Dedifferentiated amniotic fluid mesenchymal stem cell (primary cell): Measurements from ENCODE around the gene RPS19.

Source experiments
- DNase-seq: peaks from one replicate; pipeline ENCODE4 v3.0.0-alpha.2; 2016; ENCODE audit errors: extremely low spot score

RPS19 gene

DNA sequence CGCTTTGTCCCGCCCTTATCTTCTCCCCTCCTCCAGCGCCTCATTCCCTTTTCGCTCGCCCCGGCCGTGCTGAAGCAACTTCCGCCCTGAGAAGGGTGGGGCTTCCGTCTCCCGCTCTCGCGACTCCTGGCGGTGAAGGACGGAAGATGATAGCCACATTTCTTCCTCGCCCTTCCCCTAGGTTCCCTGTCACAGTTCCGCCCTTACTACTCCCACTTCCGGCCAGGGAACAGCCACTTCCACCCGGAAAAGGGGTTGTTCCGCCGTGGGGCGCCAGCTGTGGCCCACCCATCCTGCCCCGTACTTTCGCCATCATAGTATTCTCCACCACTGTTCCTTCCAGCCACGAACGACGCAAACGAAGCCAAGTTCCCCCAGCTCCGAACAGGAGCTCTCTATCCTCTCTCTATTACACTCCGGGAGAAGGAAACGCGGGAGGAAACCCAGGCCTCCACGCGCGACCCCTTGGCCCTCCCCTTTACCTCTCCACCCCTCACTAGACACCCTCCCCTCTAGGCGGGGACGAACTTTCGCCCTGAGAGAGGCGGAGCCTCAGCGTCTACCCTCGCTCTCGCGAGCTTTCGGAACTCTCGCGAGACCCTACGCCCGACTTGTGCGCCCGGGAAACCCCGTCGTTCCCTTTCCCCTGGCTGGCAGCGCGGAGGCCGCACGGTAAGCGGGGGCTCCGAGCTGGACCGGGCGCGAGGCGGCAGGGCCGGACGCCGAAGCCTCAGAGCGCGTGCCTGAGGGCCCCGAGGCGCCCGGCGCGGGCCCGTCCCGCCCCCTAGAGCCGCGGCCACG, at the start of gene RPS19:
Gene RPS19, plus strand, starts transcription at position 638 of the 801 bp plus-strand sequence. CDS start 520 bp downstream, outside the sequence.
- peak; percentile 99 for DNase-seq

DNA sequence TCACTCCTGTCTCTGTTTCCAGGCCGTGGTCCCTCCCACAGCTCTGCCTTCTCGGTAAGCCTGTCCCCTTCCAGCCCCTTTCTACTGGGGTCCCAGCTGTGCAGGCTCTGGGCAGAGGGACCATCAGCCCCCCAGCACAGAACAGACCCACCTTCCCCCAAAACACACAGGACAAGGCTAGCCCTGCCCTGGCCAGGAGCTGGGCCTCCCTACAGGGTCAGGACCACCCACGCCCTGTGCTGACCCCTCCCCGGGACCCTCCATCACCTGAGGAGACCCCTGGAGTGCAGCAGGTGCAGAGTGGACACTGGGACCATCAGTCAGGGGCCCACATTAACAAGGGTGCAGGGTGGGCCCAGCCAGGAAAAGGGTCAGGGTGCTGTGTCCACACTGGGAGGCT, 49.8 kb upstream of the RPS19 start:
- no peak for DNase-seq

DNA sequence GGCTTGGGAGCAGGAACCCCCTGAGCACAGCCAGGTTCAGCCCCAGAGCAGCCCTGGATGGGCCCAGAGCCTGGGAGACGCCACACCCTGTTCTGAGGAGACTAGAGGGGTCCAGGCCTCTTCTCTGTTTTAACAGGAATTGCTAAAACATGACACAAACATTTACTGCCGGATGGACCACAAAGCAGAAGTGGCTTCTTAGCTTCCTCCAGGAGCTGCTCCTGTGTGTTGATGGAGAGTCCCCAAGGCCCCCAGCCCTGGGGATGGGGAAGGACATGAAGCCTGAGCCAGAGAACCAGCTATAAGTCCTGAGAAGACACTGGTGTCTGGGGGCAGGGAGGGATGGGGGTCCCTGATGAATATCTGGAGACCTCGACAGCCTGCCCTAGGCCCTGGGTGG, 49.0 kb upstream of the RPS19 start:
- DNase-seq: no peak

DNA sequence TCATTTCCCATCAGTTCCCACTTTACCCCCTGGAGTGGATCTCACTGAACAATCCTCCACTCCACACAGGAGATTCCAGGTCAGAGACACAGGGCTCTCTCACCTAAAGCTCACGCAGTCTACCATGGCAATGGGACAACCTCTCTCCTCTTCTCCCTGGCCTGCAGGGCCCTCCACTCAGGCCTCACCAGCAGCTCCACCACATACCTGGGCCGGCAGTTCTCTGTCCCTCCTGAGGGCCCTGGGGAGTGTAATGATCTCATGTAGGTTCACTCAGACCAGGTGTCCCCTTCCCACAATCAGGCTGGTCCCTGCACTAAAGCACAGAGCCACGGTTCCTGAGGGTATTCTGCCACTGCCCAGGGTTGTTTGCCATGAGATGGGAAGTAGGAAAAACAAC, 48.1 kb upstream of the RPS19 start:
- DNase-seq: no peak

DNA sequence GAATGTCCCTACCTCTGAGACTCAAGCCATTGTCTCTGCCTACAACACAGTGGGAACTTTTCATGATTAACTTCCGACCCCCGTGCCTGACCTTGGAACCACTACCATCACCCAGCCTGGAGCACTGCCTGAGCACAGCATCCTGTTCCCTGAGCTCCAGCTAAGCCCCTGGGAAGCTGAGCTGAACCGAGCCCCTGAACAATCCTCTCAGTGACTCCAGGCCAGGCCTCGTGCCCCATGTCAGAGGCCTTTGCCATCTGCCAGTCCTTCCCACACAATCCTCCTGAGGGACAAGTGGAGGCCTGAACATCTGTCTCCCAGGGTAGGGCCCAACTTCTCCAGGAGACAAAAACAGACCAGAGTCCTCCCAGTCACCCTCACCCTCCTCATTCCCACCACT, 46.1 kb upstream of the RPS19 start:
- no peak for DNase-seq

DNA sequence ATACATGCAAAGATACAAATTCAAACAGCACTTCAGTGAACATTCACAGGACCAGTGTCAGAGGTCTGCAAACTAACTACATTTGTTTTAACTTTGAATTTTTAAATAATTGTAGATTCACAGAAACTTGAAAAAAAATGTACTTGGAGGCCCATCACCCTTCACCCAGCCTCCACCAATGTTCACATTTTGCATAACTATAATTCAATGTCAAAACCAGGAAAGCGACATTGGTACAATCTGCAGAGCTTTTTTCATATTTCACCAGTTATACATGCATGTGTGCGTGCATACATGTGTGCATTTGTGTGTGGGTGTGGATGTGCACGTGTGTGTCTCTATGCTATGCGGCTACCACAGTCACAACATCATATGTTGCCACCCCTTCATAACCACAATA, 44.8 kb upstream of the RPS19 start:
- DNase-seq: no peak

DNA sequence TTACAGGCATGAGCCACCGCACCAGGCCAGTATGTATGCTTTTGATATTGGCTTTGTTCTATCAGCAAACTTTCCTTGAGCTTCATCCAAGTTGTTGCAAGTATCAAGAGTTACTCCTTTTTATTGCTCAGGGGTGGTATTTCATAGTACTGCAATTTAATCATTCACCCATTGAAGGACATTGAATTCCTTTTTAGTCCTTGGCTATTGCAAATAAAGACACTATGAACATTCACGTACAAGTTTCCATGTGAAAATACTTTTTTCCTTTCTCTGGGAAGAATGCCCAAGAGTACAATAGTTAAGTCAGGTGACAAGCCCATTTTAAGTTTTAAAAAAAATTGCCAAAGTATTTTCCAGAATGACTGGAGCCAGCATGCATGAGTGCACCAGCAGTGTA, 43.3 kb upstream of the RPS19 start:
- DNase-seq: no peak

DNA sequence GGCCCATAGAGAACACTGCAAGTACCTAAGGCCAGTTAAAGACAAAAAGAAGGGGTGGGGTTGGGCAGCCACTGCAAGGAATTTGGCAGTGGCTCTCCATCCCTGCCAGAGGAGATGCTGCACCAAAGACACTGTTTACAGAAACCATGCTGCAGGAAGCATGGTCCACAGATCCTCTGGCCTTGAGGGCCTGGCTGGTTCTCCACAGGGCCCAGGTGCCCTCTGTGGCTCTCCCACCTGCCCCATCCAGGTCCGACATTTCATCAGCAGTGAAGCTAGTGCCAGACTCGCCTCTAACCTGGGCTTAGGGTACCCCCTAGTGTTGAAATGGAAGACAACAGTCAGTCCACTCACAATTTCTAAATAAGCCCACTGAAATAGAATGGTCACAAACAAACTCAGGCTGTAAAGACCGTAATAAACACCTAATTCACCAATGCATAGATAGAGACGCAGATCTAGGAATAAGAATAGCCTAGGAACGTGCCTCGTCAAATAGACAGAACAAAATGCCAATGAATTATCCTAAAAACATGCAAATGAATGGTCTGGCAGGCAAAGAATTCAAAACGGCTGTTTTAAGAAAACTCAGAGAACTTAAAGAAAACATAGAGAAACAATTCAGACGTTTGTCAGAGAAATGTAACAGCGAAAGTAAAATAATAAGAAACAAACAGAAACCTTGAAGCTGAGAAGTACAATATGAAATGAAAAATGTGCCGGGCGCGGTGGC, 38.9 kb upstream of the RPS19 start:
- no peak for DNase-seq

DNA sequence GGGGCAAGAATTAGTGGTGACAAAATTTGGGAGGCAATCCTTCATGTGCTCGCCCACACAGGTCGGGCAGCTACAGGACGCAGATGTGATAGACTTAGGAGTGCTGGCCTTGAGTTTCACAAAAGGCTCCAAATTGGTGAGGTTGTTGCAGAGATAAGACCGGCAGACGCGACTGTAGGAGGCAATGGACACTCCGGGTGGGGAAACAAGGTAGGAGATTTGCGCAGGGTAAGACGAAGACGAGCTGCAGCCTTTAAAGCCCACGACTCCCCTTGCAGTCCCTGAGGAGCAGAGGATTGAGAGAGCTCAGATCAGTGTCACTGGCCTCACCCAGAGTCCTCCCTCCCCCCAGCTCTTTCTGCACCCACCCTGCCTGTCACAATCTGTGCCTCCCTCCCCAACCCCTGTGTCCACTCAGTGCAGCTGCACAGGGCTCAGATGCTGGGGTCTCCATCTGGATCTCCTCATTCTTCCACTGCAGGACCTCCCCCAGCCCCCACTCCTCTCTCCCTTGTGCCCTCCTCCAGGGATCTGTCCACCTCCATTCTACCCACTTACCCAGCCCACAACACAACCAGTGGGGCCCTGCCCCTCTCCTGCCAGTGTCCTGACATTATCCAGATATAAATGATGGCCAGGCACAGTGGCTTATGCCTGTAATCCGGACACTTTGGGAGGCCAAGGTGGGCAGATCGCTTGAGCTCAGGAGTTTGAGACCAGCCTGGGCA, 21.9 kb upstream of the RPS19 start:
- no peak for DNase-seq

DNA sequence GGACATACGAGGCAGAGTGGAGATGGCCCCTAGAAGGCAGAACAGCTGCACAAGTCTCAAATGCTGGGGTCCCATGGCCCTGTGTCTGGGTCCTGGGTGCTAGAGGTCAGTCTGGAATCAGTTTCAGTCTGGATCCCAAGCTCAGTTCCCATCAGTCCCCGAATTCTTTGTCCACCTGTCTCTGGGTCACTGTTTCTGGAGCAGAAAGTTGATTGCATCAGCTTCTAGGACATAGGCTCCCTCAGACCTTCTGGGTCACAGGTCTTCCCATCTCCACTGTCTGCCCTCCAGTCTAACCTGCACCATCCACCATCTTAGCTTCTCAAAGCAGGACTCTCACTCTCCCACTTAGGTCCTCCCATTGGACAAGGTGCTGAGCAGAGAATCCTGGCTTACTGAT, 20.8 kb upstream of the RPS19 start:
- no peak for DNase-seq

DNA sequence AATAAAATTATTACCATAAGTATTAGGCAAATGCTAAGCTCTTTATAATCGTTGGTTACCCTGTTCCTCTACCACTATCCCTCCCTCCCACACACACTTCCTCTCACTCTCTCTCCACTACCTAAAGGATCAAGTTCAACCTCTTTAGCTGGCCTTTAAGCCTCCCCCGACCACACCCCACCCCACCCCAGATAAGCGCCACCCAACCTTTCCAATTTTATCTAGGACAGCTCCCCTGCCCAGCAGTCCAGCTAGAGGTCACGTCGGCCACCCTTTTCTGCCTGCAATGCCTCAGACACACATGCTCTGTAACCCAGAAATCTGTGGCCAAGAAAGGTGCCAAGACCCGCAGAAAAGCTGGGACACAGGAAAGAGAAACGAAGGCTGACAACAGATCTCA, 16.7 kb upstream of the RPS19 start:
- DNase-seq: no peak

DNA sequence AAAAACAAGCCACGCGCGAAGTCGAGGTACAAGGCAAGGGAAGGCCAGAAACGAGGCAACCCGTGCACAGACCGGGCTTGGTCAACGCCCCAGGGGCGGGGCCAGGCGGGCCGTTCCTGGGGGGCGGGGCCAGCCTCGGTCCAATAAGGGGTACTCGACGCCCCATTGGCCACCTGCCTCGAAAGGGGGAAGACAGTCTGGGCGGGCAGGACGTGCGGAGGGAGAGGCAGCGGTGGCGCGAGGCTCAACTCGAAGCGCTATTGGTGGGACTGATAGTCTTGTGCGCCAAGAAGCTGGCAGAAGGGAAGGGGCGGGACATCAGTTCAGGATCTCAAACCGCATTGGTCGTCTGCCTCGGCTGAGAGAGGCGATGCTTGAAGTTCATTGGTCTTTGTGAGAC, 15.5 kb upstream of the RPS19 start, which contains the start of gene LYPD4:
Gene LYPD4, minus strand, starts transcription at position 83 of the 400 bp plus-strand sequence. CDS start 5,398 bp downstream, outside the sequence.
- DNase-seq: no peak

DNA sequence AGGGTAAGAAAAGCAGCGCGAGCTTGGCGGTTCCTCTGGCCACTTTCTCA, 15.2 kb upstream of the RPS19 start, which contains the start of gene DMRTC2:
Gene DMRTC2, plus strand, starts transcription at position 42 of the 50 bp plus-strand sequence. CDS start 2,387 bp downstream, outside the sequence.
- no peak for DNase-seq

DNA sequence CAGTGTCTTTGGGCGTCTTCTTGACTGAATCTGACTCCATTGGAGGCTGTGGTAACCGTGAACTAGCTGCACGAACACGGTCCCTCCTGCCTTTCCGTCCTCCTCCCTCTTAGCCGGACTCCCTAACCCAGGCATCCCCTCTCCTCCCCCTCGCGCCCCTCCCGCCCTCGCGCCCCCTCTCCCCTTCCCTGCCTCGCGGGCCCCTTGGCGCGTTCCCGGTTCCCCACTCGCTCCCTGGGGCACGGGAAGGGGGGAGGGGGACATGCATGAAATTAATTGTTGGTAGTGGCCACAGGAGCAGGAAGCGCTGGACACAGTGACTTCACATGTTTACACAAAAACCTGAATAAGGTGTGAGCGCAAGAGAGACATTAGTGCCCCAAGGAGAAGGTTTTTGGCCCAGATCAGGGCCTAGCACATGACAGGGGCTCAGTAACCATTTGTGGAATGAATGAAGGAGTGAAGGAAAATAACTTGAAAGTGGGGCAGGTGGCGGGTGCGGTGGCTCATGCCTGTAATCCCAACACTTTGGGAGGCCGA, 14.9 kb upstream of the RPS19 start:
- DNase-seq: no peak

DNA sequence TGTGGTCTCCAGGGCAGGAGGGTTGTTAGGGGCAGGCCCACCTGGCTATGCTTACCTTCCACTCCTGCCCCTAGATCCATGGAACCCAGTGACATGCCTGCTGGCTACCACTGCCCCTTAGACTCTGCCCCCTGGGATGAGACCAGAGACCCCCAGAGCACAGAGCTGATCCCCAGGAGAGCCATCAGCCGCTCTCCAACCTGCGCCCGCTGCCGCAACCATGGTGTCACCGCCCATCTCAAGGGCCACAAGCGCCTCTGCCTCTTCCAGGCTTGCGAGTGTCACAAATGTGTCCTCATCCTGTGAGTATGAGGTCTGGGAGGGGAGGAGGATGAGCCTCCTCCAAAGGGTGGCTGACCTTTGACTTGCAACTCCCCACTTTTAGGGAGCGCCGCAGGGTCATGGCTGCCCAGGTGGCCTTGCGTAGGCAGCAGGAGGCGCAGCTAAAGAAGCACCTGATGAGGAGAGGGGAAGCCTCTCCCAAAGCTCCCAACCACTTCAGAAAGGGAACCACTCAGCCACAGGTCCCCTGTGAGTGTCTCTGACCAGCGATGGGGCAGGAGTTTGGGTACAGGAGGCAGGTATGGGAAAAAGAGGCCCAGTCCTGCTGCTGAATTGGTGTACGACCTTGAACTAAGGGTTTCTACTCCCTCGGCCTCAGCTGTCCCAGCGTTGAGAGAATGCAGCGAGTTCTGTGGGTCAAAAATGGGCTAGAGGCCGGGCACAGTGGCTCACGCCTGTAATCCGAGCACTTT, 12.5 kb upstream of the RPS19 start:
- DNase-seq: no peak

DNA sequence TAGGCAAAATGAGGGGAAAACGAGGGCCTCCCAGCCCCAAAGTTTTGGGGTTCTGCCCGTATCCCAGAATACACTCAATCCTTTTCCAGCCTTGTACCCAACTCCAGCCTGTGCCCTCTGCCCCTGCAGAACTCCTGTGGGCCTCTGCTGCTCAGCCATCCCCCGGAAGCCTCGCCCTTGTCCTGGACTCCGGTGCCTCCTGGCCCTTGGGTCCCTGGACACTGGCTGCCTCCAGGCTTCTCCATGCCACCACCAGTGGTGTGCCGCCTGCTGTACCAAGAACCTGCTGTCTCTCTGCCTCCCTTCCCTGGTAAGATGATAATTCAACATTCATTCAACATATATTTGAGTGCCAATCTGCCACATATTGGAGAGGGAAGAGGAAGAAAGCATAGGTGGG, 11.4 kb upstream of the RPS19 start:
- DNase-seq: no peak

DNA sequence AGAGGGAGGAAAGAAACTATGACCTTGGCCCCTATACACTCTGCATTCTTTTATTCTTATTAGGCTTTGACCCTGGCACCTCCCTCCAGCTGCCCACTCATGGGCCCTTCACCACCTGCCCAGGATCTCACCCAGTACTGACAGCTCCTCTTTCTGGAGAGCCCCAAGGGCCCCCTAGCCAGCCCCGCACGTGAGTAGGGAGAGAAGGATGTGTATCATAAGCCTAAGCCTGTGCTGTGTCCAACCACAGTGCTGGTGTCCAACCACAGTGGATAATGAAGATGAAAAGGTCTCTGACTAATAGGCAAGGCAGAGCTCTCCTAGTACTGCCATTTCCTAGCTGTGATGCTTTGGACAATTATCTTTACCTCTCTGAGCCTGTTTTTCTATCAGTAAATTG, 11.0 kb upstream of the RPS19 start:
- DNase-seq: no peak

DNA sequence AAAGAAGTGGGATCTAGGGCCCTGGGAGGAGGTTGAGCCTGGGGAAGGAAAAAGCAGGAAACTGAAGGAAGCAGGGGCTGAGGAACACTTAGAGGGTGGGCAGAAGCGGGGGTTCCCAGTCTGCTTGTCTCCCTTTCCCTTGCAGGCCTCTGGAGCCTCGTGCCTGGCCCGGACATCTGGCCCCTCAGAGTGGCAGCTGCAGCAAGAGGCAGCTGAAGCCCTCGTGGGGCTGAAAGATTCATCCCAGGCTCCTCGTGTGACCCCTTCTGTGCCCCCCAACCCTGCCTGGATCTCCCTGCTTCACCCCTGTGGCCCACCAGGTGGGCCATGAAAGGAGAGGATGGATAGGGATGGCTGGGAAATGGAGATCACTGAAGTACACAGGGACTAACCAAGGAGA, 9.7 kb upstream of the RPS19 start:
- no peak for DNase-seq

DNA sequence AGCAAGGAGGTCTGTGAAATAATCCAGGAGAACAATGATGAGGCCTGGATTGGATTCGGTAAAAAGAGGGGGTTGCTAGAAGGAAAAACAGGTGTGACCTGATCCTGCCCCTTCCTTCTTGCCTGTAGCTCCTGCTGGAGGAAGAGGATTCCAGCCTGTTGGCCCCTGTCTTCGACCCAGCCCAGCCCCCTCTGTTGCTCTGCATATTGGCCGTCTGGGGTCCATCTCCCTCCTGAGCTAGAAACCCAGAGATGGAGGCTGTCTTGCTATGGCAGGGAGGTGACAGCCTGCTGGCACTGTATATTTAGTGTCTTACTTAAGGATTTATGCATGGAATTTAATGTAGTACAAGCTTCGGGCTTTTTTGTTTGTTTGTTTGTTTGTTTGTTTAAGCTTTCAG, 8.6 kb upstream of the RPS19 start:
- DNase-seq: no peak

DNA sequence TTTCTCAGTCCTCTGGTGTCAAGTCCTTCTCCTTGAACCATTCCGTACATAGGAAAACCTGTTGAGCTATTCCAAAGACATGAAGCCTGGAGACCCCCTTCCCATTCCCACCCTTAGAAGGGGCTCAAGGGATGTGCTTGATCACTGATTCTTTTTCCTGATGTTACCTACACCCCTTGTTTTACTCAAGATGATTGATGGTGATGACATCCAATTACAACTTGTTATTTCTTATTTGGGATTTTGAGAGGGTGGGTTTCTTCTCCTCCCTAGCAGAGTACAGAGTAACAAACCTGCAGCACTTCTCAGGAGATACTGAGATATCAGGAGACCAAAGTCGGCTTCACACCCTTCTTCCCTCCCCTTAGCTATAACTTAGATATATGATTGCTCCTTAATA, 6.7 kb upstream of the RPS19 start:
- DNase-seq: no peak

DNA sequence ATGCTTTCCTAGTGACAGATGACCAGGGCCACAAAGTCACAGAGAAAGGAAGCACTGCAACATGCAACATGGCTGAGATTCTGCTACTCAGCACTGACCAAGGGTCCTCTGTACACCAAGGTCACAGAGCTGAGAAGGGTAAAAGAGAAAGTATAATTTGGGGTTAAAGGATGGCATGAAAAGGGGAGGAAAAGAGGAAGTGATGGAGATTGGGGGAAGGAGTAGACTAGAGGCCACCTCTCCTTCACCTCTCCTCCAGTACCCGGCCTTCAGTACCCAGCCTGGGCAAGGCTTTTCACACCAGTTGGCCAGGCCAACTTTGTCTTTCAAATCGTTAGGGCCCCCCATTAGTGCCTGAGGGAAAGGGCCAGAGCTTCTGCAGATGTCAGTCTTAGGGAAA, 6.3 kb upstream of the RPS19 start:
- no peak for DNase-seq

DNA sequence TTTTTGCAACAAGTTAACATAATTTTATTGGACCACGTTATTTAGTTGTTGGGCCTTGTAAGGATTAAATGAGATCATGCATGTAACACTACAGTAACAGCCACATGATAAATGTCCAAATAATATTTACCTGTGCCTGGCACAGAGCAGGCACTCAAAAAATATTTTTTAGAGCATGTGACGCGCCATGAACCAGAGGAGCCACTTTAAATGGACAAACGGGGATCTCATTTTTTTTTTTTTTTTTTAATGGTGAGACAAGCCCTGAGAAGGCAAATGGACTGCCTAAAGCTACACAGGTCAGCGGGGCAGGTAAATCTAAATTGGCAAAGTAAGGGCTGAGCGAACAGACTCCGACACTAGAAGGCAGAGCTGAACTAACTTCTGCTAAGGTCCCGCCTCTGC, 840 bp upstream of the RPS19 start:
- no peak for DNase-seq
